HCT116 (cell line): ENCODE results near the gene INPP5B. TPM values are rescaled to one million over a fixed set of nuclear protein-coding genes. Genes with fewer than 3 reads are reported as not detected.

Source experiments
- ATAC-seq: fragments of 200-7000 bp; cut with Tn5 transposase; 2 replicates; pipeline ENCODE4 v1.9.1; 2020; ENCODE audit warnings: mild to moderate bottlenecking, moderate library complexity
- BruUV-seq: library from RNA; stranded (reverse); fragments of 400-500 nt; replicated peaks from 2 replicates; lab custom pipeline; 2021; lab: Mats Ljungman, UMichigan
- CTCF ChIA-PET: fragments of 300-600 bp; sonication (Branson Sonifier 250); formaldehyde crosslinking; loops from one replicate; lab custom pipeline; 2021; ENCODE audit warnings: antibody characterized with exemption; lab: Charles Lee
- POLR2A ChIA-PET: fragments of 300-600, 350-600 bp; sonication (Branson Sonifier 250); formaldehyde crosslinking; loops from one replicate; lab custom pipeline; 2021; ENCODE audit warnings: antibody characterized with exemption; lab: Charles Lee
- RAD21 ChIA-PET, 2 experiments: fragments of 300-600 bp; sonication (Branson Sonifier 250); formaldehyde crosslinking; loops; one replicate each; lab custom pipeline; 2023; ENCODE audit warnings: low total read pairs in 2 of 2; ENCODE audit not compliant: uncharacterized antibody in 2 of 2, unreplicated experiment in 2 of 2, low non-redundant PET in 1 of 2; lab: Charles Lee
- DNase-seq: peaks from one replicate; pipeline ENCODE4 v3.0.0-alpha.2; 2010; ENCODE audit warnings: low read depth, low spot score
- H2AFZ ChIP-seq: fragments of 200-600 bp; shearing (Covaris generic), sonication (generic); 2 replicates; pipeline ENCODE4 v1.6.1; 2017; ENCODE audit warnings: low read depth, mixed run types, mixed read lengths, antibody characterized with exemption, low read length; ENCODE audit not compliant: poor library complexity, severe bottlenecking
- H3K27ac ChIP-seq: 2 replicates; pipeline ENCODE4 v1.5.1; 2012; ENCODE audit warnings: low read depth, low read length
- H3K27me3 ChIP-seq: fragments of 200-600 bp; sonication (generic); 2 replicates; pipeline ENCODE4 v1.6.1; 2016; ENCODE audit warnings: mixed run types, low read length, mixed read lengths; ENCODE audit not compliant: insufficient read depth
- H3K36me3 ChIP-seq, 2 experiments: fragments of 200-500 bp in 1 of 2; fragments of 200-600 bp in 1 of 2; sonication (Bioruptor generic) in 1 of 2; sonication (generic) in 1 of 2; 2 replicates each; pipeline versions ENCODE4 v1.5.1 to v1.6.1; 2014 to 2016; ENCODE audit warnings: low read length in 2 of 2, inconsistent platforms in 1 of 2, mixed read lengths in 1 of 2, mixed run types in 1 of 2; ENCODE audit not compliant: insufficient read depth in 2 of 2, control insufficient read depth in 1 of 2
- H3K4me1 ChIP-seq, 2 experiments: fragments of 200-600 bp in 1 of 2; sonication (generic) in 1 of 2; 2 replicates each; pipeline versions ENCODE4 v1.5.1 to v1.6.1; 2012 to 2017; ENCODE audit warnings: low read length in 2 of 2, inconsistent platforms in 1 of 2, mild to moderate bottlenecking in 1 of 2, mixed read lengths in 1 of 2, mixed run types in 1 of 2, moderate library complexity in 1 of 2; ENCODE audit not compliant: insufficient read depth in 2 of 2, control insufficient read depth in 1 of 2
- H3K4me2 ChIP-seq: fragments of 200-600 bp; sonication (generic); 2 replicates; pipeline ENCODE4 v1.6.1; 2017; ENCODE audit warnings: mixed run types, low read length, mixed read lengths
- H3K4me3 ChIP-seq, 2 experiments: fragments of 200-600 bp in 1 of 2; sonication (generic) in 1 of 2; replicated peaks in 1 of 2; 2 replicates each; pipeline ENCODE4 v1.5.1; 2011 to 2016; ENCODE audit warnings: low read length in 2 of 2, control low read depth in 1 of 2, low read depth in 1 of 2, mild to moderate bottlenecking in 1 of 2, mixed read lengths in 1 of 2, mixed run types in 1 of 2
- H3K79me2 ChIP-seq: fragments of 200-600 bp; sonication (generic); 2 replicates; pipeline ENCODE4 v1.6.1; 2017; ENCODE audit warnings: mild to moderate bottlenecking, mixed run types, low read length, moderate library complexity, mixed read lengths; ENCODE audit not compliant: insufficient read depth
- H3K9ac ChIP-seq: fragments of 200-600 bp; sonication (generic); 2 replicates; pipeline ENCODE4 v1.6.1; 2016; ENCODE audit warnings: low read length, mixed read lengths
- H3K9me2 ChIP-seq: fragments of 200-600 bp; sonication (generic), shearing (Covaris generic); 2 replicates; pipeline ENCODE4 v1.6.1; 2017; ENCODE audit warnings: mixed run types, mild to moderate bottlenecking, moderate library complexity; ENCODE audit not compliant: insufficient read depth
- H3K9me3 ChIP-seq, 2 experiments: fragments of 200-500 bp in 1 of 2; fragments of 200-600 bp in 1 of 2; sonication (Bioruptor generic) in 1 of 2; sonication (generic) in 1 of 2; 2 replicates each; pipeline ENCODE4 v1.6.1; 2014 to 2017; ENCODE audit warnings: low read length in 2 of 2, mixed read lengths in 2 of 2, inconsistent platforms in 1 of 2, low read depth in 1 of 2, mild to moderate bottlenecking in 1 of 2, mixed run types in 1 of 2, moderate library complexity in 1 of 2; ENCODE audit not compliant: control insufficient read depth in 1 of 2, insufficient read depth in 1 of 2
- H4K20me1 ChIP-seq: fragments of 200-600 bp; sonication (generic), shearing (Covaris generic); 2 replicates; pipeline ENCODE4 v1.6.1; 2017; ENCODE audit warnings: mixed run types, mild to moderate bottlenecking, moderate library complexity; ENCODE audit not compliant: insufficient read depth
- CBX3 ChIP-seq: IDR thresholded peaks from 2 replicates; pipeline ENCODE4 v1.6.1; 2012; ENCODE audit warnings: low read depth
- CEBPB ChIP-seq: IDR thresholded peaks from 2 replicates; pipeline ENCODE4 v1.6.1; 2012; ENCODE audit warnings: low read depth
- EZH2 ChIP-seq: fragments of 200-600 bp; sonication (generic); IDR thresholded peaks from 2 replicates; pipeline ENCODE4 v1.6.1; 2017; ENCODE audit warnings: antibody characterized with exemption, mixed run types
- FOSL1 ChIP-seq: IDR thresholded peaks from 2 replicates; pipeline ENCODE4 v1.6.1; 2012; ENCODE audit warnings: low read depth
- JUND ChIP-seq: IDR thresholded peaks from 2 replicates; pipeline ENCODE4 v1.6.1; 2012
- RAD21 ChIP-seq: IDR thresholded peaks from 2 replicates; pipeline ENCODE4 v1.6.1; 2012; ENCODE audit warnings: low read depth, mild to moderate bottlenecking
- SIN3A ChIP-seq: IDR thresholded peaks from 2 replicates; pipeline ENCODE4 v1.6.1; 2012; ENCODE audit warnings: low read depth
- SP1 ChIP-seq: IDR thresholded peaks from 2 replicates; pipeline ENCODE4 v1.6.1; 2012; ENCODE audit warnings: low read depth
- SRF ChIP-seq: IDR thresholded peaks from 2 replicates; pipeline ENCODE4 v1.6.1; 2012; ENCODE audit warnings: low read depth
- ZFX ChIP-seq: fragments of 450-650 bp; IDR thresholded peaks from 2 replicates; pipeline ENCODE4 v1.6.1; 2017
- ZNF274 ChIP-seq: fragments of 200-500 bp; sonication (Bioruptor generic); IDR thresholded peaks from 2 replicates; pipeline ENCODE4 v1.6.1; 2014; ENCODE audit warnings: mild to moderate bottlenecking, low read depth, low read length, inconsistent platforms
- intact Hi-C: fragments of 100-400 bp; cut with micrococcal nuclease; formaldehyde crosslinking; loops from 2 replicates; pipeline ENCODE4 v1.10.0; 2022
- total RNA-seq: library from RNA; stranded (reverse); gene quantifications from one replicate; pipeline ENCODE4 v1.2.1, GENCODE V29; 2021; ENCODE audit not compliant: unreplicated experiment
- TF ChIP-seq, protein P1 (sequence below): IDR thresholded peaks from 2 replicates; pipeline ENCODE4 v1.6.1; 2012
- TF ChIP-seq, protein P2 (sequence below), 3 experiments: fragments of 200-600 bp in 1 of 3; sonication (generic) in 1 of 3; IDR thresholded peaks in 2 of 3; conservative IDR thresholded peaks in 1 of 3; 2 replicates each; pipeline ENCODE4 v1.5.1; 2012 to 2017; ENCODE audit warnings: low read depth in 2 of 3, low read length in 2 of 3, antibody characterized with exemption in 1 of 3, borderline replicate concordance in 1 of 3, control low read depth in 1 of 3, mild to moderate bottlenecking in 1 of 3, mixed read lengths in 1 of 3, mixed run types in 1 of 3, moderate library complexity in 1 of 3; ENCODE audit not compliant: insufficient read depth in 1 of 3
- TF ChIP-seq, protein P3 (sequence below): IDR thresholded peaks from 2 replicates; pipeline ENCODE4 v1.6.1; 2012

The INPP5B gene
- total RNA-seq, 1 experiment from 2014 or later: 20.8 TPM

DNA sequence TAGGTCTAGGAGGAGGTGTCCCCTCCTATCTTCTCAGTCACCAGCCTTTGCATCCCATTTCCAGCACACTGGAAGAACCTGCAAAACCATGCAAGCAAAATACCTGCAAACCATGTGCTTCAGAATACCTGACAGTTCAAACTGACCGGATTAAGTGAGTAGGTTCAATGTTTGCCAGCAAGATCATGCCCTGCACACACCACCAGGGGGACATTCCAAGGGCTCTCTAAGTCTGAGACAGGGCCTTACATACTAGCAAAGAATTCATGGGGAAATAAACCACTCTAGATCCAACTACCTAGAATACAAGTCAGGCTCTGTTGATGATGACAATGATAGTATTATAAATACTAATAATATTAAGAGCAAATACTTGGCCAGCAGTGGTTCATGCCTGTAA is 27.6 kb downstream of the INPP5B start:
- Histone ChIP-seq H3K9me3 (no peaks in the 10 kb centered on the region), H2AFZ (no peak overlapping the region), H4K20me1 (no peaks in the 10 kb centered on the region), H3K27ac (no peak overlapping the region), H3K27me3 (no peaks in the 10 kb centered on the region), H3K4me3 (no peak overlapping the region), H3K9me2 (no peaks in the 10 kb centered on the region), H3K9ac (no peak overlapping the region), H3K4me1 (no peaks in the 10 kb centered on the region), H3K36me3 (no peaks in the 10 kb centered on the region), H3K79me2 (peaks cover 4% of the 10 kb centered on the region; the same call in 1 of the 2 replicates), H3K4me2 (no peak overlapping the region)
- no TSS peak for BruUV-seq
- ChIA-PET CTCF (no interaction called here), RAD21 (no interaction called here), POLR2A (no interaction called here)
- intact Hi-C loops: no loop called here
- peak; percentile 24 for DNase-seq
- peak; percentile 94 for ATAC-seq
- TF ChIP-seq SRF (no peak), SIN3A (no peak), ZFX (no peak), RAD21 (peak; percentile 27; the same call in 1 of the 2 replicates)
- TF ChIP-seq, protein P1, sequence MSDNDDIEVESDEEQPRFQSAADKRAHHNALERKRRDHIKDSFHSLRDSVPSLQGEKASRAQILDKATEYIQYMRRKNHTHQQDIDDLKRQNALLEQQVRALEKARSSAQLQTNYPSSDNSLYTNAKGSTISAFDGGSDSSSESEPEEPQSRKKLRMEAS: 0 out of 2 replicates have a peak, but pooled peaks have one; percentile 8
- TF ChIP-seq, protein P2, sequence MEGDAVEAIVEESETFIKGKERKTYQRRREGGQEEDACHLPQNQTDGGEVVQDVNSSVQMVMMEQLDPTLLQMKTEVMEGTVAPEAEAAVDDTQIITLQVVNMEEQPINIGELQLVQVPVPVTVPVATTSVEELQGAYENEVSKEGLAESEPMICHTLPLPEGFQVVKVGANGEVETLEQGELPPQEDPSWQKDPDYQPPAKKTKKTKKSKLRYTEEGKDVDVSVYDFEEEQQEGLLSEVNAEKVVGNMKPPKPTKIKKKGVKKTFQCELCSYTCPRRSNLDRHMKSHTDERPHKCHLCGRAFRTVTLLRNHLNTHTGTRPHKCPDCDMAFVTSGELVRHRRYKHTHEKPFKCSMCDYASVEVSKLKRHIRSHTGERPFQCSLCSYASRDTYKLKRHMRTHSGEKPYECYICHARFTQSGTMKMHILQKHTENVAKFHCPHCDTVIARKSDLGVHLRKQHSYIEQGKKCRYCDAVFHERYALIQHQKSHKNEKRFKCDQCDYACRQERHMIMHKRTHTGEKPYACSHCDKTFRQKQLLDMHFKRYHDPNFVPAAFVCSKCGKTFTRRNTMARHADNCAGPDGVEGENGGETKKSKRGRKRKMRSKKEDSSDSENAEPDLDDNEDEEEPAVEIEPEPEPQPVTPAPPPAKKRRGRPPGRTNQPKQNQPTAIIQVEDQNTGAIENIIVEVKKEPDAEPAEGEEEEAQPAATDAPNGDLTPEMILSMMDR (IDR thresholded peaks at IDR 0.05 in 2 of 3, conservative IDR thresholded peaks at IDR 0.05 in 1 of 3; ENCODE audit: borderline replicate concordance in 1 of 3, insufficient read depth in 1 of 3, low read depth in 2 of 3, low read length in 2 of 3): peak; percentile 16 to 78 (median 66); a peak in 4 of 6 replicates

DNA sequence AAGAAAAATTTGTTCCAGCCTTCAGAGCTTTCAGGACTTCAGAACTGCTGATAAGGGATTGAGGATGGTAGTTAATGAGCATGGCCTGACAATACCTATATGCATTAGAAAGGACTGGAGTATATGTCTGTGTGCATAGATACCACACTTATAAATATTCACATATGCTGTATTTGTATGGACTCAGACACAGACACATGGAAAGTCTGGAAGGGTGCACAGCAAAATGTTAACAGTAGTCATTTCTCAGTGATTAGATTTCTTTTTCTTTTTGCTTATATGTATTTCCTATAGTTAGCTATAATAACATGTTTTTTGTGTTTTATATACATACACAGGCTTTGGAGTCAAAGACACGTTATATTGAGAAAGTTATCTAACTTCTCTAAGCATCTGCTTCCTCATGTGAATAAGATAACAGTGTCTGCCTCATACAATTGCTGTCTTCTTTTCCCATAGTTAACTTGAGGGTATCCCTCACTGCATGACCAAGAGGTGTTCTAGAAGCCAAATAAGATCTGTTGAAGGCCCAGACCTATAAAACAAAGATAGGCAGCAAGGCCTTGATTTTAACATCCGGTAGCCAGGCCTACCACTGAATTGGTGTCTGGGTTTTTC is 31.3 kb downstream of the INPP5B start:
- Histone ChIP-seq H3K79me2 (no peaks in the 10 kb centered on the region), H3K9me3 (peaks cover 0 to 4% of the 10 kb centered on the region in 2 experiments; a peak in 2 of 4 replicates), H3K27ac (no peak overlapping the region), H3K9ac (no peak overlapping the region), H3K27me3 (no peaks in the 10 kb centered on the region), H3K4me3 (no peak overlapping the region), H2AFZ (no peak overlapping the region), H3K36me3 (no peaks in the 10 kb centered on the region), H3K9me2 (no peaks in the 10 kb centered on the region), H3K4me1 (no peaks in the 10 kb centered on the region), H3K4me2 (no peak overlapping the region), H4K20me1 (no peaks in the 10 kb centered on the region)
- intact Hi-C loops: no loop called here
- no peak for ATAC-seq
- no peak for DNase-seq
- ChIA-PET POLR2A (no interaction called here), RAD21 (no interaction called here), CTCF (no interaction called here)
- BruUV-seq: no TSS peak
- TF ChIP-seq CBX3 (no peak), SP1 (no peak), JUND (no peak), SIN3A (no peak), EZH2 (no peak), ZFX (no peak), FOSL1 (no peak), CEBPB (no peak), ZNF274 (no peak)
- TF ChIP-seq, protein P3, sequence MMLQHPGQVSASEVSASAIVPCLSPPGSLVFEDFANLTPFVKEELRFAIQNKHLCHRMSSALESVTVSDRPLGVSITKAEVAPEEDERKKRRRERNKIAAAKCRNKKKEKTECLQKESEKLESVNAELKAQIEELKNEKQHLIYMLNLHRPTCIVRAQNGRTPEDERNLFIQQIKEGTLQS: no peak
- TF ChIP-seq, protein P2 (IDR thresholded peaks at IDR 0.05 in 2 of 3, conservative IDR thresholded peaks at IDR 0.05 in 1 of 3; ENCODE audit: borderline replicate concordance in 1 of 3, insufficient read depth in 1 of 3, low read depth in 2 of 3, low read length in 2 of 3): no peak
